Keratinocyte (primary cell): ENCODE results near the gene MAP4. TPM values are rescaled to one million over a fixed set of nuclear protein-coding genes. Genes with fewer than 3 reads are reported as not detected.

Experiments
- DNase-seq: peaks from one replicate; pipeline ENCODE4 v3.0.0-alpha.2; 2011; ENCODE audit warnings: low read depth, missing footprints, low spot score
- FAIRE-seq: peaks from 2 replicates; lab custom pipeline; 2011; peaks lifted over from hg19 to GRCh38; lab: Jason Lieb, UNC
- H2AFZ ChIP-seq: 2 replicates; pipeline ENCODE4 v1.6.0; 2012; ENCODE audit warnings: low read length, control low read depth, inconsistent platforms; ENCODE audit not compliant: control insufficient read depth
- H3K27ac ChIP-seq: 2 replicates; pipeline ENCODE4 v1.5.1; 2011; ENCODE audit warnings: low read length; ENCODE audit not compliant: control insufficient read depth, insufficient read depth
- H3K27me3 ChIP-seq: 3 replicates; pipeline ENCODE4 v1.6.0; 2011; ENCODE audit warnings: low read length; ENCODE audit not compliant: control insufficient read depth, insufficient read depth; ENCODE audit errors: extremely low read depth
- H3K36me3 ChIP-seq, 2 experiments: 2 replicates in 1 of 2; 3 replicates in 1 of 2; pipeline ENCODE4 v1.5.1; 2011; ENCODE audit warnings: low read length in 2 of 2, mild to moderate bottlenecking in 1 of 2; ENCODE audit not compliant: control insufficient read depth in 2 of 2, insufficient read depth in 2 of 2; ENCODE audit errors: extremely low read depth in 1 of 2
- H3K4me1 ChIP-seq: 3 replicates; pipeline ENCODE4 v1.5.1; 2011; ENCODE audit warnings: low read length; ENCODE audit not compliant: control insufficient read depth, insufficient read depth; ENCODE audit errors: extremely low read depth
- H3K4me2 ChIP-seq: 3 replicates; pipeline ENCODE4 v1.6.0; 2011; ENCODE audit warnings: low read depth, low read length; ENCODE audit not compliant: control insufficient read depth, insufficient read depth; ENCODE audit errors: extremely low read depth
- H3K4me3 ChIP-seq, 3 experiments: fragments of 200-600 bp in 1 of 3; sonication (generic) in 1 of 3; 2 replicates in 2 of 3; 3 replicates in 1 of 3; pipeline ENCODE4 v1.5.1; 2011 to 2016; ENCODE audit warnings: low read length in 3 of 3, mild to moderate bottlenecking in 3 of 3, control low read depth in 2 of 3, inconsistent platforms in 1 of 3, low read depth in 1 of 3, mixed read lengths in 1 of 3, mixed run types in 1 of 3, moderate library complexity in 1 of 3; ENCODE audit not compliant: control insufficient read depth in 2 of 3, insufficient read depth in 2 of 3; ENCODE audit errors: extremely low read depth in 1 of 3
- H3K79me2 ChIP-seq: 2 replicates; pipeline ENCODE4 v1.6.0; 2012; ENCODE audit warnings: low read length; ENCODE audit not compliant: control insufficient read depth, insufficient read depth
- H3K9ac ChIP-seq: 3 replicates; pipeline ENCODE4 v1.6.0; 2011; ENCODE audit warnings: low read length; ENCODE audit not compliant: control insufficient read depth, insufficient read depth; ENCODE audit errors: extremely low read depth
- H3K9me1 ChIP-seq: 3 replicates; pipeline ENCODE4 v1.6.0; 2011; ENCODE audit warnings: low read length; ENCODE audit not compliant: control insufficient read depth, insufficient read depth; ENCODE audit errors: extremely low read depth
- H3K9me3 ChIP-seq: 2 replicates; pipeline ENCODE4 v1.5.1; 2012; ENCODE audit warnings: low read depth, low read length; ENCODE audit not compliant: control insufficient read depth
- H4K20me1 ChIP-seq: 3 replicates; pipeline ENCODE4 v1.6.0; 2011; ENCODE audit warnings: low read length; ENCODE audit not compliant: control insufficient read depth, insufficient read depth; ENCODE audit errors: extremely low read depth
- CTCF ChIP-seq, 3 experiments: IDR thresholded peaks in 1 of 3; conservative IDR thresholded peaks in 1 of 3; optimal IDR thresholded peaks in 1 of 3; 2 replicates in 2 of 3; 3 replicates in 1 of 3; pipeline versions ENCODE3 to v1.5.1; 2011; ENCODE audit warnings: low read length in 3 of 3, mild to moderate bottlenecking in 3 of 3, moderate library complexity in 2 of 3, control low read depth in 1 of 3, inconsistent platforms in 1 of 3; ENCODE audit not compliant: insufficient read depth in 2 of 3; ENCODE audit errors: extremely low read depth in 1 of 3
- EZH2 ChIP-seq: IDR thresholded peaks from one replicate; pipeline ENCODE4 v1.6.1; 2012; ENCODE audit warnings: inconsistent platforms, mild to moderate bottlenecking, low read length, moderate library complexity
- dilution Hi-C: fragments of 300-500 bp; cut with MboI; formaldehyde crosslinking; loops from one replicate; pipeline ENCODE4 v1.7.0; 2020; ENCODE audit warnings: low sequenced_read_pairs; ENCODE audit not compliant: extremely low pct_ligation_motif_present
- polyA plus RNA-seq, 5 experiments: library from polyadenylated mRNA; depleted of rRNA in 3 of 5; stranded (reverse) in 3 of 5; stranded (forward) in 1 of 5; unstranded in 1 of 5; fragments of >200 nt; gene quantifications; 1 replicate in 1 of 5; 2 replicates in 3 of 5; 3 replicates in 1 of 5; pipeline versions ENCODE4 v1.2.1 to v1.2.3, GENCODE V29; 2011 to 2012; ENCODE audit warnings: missing spikeins in 2 of 5, low read depth in 1 of 5, low replicate concordance in 1 of 5

The MAP4 gene
- polyA plus RNA-seq, 1 donor (not counting 4 experiments of a cell fraction or from before 2014, with no cell fraction given) = 110 TPM

GRCh38 chr3:47916696-47917095 lies 99.5 kb downstream of the MAP4 start:
- no peak overlapping the region for H3K4me3 ChIP-seq
- dilution Hi-C loops = no loop called here
- no peak overlapping the region for H3K27ac ChIP-seq
- H3K9me3 ChIP-seq = no peaks in the 10 kb centered on the region
- no peak overlapping the region for H2AFZ ChIP-seq
- H3K79me2 ChIP-seq = no peaks in the 10 kb centered on the region
- H3K9me1 ChIP-seq = no peaks in the 10 kb centered on the region
- H3K4me2 ChIP-seq = no peak overlapping the region
- no peaks in the 10 kb centered on the region for H3K27me3 ChIP-seq
- no peak overlapping the region for H3K9ac ChIP-seq
- no peak for TF ChIP-seq CTCF (optimal IDR thresholded peaks at IDR 0.05 in 1 of 3, IDR thresholded peaks at IDR 0.05 in 1 of 3, conservative IDR thresholded peaks at IDR 0.05 in 1 of 3; ENCODE audit: extremely low read depth in 1 of 3, insufficient read depth in 2 of 3, low read length in 3 of 3)
- TF ChIP-seq EZH2 = no peak
- no peak for DNase-seq
- H3K4me1 ChIP-seq = peaks cover 2% of the 10 kb centered on the region
- no peaks in the 10 kb centered on the region for H4K20me1 ChIP-seq
- FAIRE-seq = no peak
- peaks cover 22 to 28% of the 10 kb centered on the region in 2 experiments for H3K36me3 ChIP-seq

GRCh38 chr3:47916201-47916600 lies 100.0 kb downstream of the MAP4 start:
- Histone ChIP-seq H3K27ac (no peak overlapping the region), H3K9ac (no peak overlapping the region), H3K9me1 (no peaks in the 10 kb centered on the region), H3K4me1 (peaks cover 7% of the 10 kb centered on the region), H3K4me2 (no peak overlapping the region), H3K27me3 (no peaks in the 10 kb centered on the region), H3K9me3 (no peaks in the 10 kb centered on the region), H2AFZ (no peak overlapping the region), H3K79me2 (no peaks in the 10 kb centered on the region), H3K36me3 (peaks cover 24 to 28% of the 10 kb centered on the region in 2 experiments), H4K20me1 (no peaks in the 10 kb centered on the region), H3K4me3 (no peak overlapping the region)
- TF ChIP-seq CTCF (optimal IDR thresholded peaks at IDR 0.05 in 1 of 3, IDR thresholded peaks at IDR 0.05 in 1 of 3, conservative IDR thresholded peaks at IDR 0.05 in 1 of 3; ENCODE audit: extremely low read depth in 1 of 3, insufficient read depth in 2 of 3, low read length in 3 of 3) (no peak), EZH2 (no peak)
- FAIRE-seq (no peak), DNase-seq (no peak)
- dilution Hi-C loops = no loop called here
